Ovary (tissue), 3 donors: Measurements from ENCODE around the gene THRB.

Source experiments
- CTCF ChIP-seq, 3 donors: fragments of 450-650 bp in 2 of 3; fragments of 200-600 bp in 1 of 3; IDR thresholded peaks; one replicate each; pipeline versions ENCODE4 v1.5.1 to v1.8.0; 2016 to 2022; ENCODE audit warnings: antibody characterized with exemption in 3 of 3, mild to moderate bottlenecking in 1 of 3
- EP300 ChIP-seq: sonication (generic); formaldehyde crosslinking; IDR thresholded peaks from one replicate; pipeline ENCODE4 v1.6.1; 2017; ENCODE audit warnings: antibody characterized with exemption
- POLR2A ChIP-seq: fragments of 450-650 bp; IDR thresholded peaks from one replicate; pipeline ENCODE4 v1.6.1; 2017; ENCODE audit warnings: antibody characterized with exemption, mild to moderate bottlenecking, moderate library complexity
- donor health status: DM: no; HTN: no; CAD: no.

- TF ChIP-seq CTCF (IDR thresholded peaks at IDR 0.05) (no peak), EP300 (no peak), POLR2A (no peak)
Measured at GRCh38 chr3:24263069-24263668, 231.5 kb downstream of the THRB start.
